HEK293T (cell line): ENCODE results near the gene ECPAS.

Experiments
- FOXM1 ChIP-seq: fragments of 450-650 bp; IDR thresholded peaks from 2 replicates; pipeline ENCODE4 v1.6.1; 2017; ENCODE audit warnings: mild to moderate bottlenecking, borderline replicate concordance
- HDGF ChIP-seq: fragments of 450-650 bp; IDR thresholded peaks from 2 replicates; pipeline ENCODE4 v1.6.1; 2017; ENCODE audit warnings: antibody characterized with exemption, borderline replicate concordance
- L3MBTL2 ChIP-seq: fragments of 450-650 bp; conservative IDR thresholded peaks from 2 replicates; pipeline ENCODE4 v1.6.1; 2016; ENCODE audit warnings: mild to moderate bottlenecking
- SP1 ChIP-seq: fragments of 450-650 bp; IDR thresholded peaks from 2 replicates; pipeline ENCODE4 v1.6.1; 2017
- TARDBP ChIP-seq: fragments of 450-650 bp; IDR thresholded peaks from 2 replicates; pipeline ENCODE4 v1.6.1; 2016
- ZNF384 ChIP-seq: fragments of 450-650 bp; IDR thresholded peaks from 2 replicates; pipeline ENCODE4 v1.6.1; 2016
- TF ChIP-seq, protein P1 (sequence below): fragments of 450-650 bp; IDR thresholded peaks from 2 replicates; pipeline ENCODE4 v1.6.1; 2016

GRCh38 chr9:111467778-111468367 lies 16.3 kb downstream of the ECPAS start:
- TF ChIP-seq HDGF (no peak), ZNF384 (no peak), FOXM1 (no peak), SP1 (no peak), TARDBP (no peak), L3MBTL2 (no peak)
- TF ChIP-seq, protein P1, sequence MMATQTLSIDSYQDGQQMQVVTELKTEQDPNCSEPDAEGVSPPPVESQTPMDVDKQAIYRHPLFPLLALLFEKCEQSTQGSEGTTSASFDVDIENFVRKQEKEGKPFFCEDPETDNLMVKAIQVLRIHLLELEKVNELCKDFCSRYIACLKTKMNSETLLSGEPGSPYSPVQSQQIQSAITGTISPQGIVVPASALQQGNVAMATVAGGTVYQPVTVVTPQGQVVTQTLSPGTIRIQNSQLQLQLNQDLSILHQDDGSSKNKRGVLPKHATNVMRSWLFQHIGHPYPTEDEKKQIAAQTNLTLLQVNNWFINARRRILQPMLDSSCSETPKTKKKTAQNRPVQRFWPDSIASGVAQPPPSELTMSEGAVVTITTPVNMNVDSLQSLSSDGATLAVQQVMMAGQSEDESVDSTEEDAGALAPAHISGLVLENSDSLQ = no peak
